Measurements from ENCODE around the gene DNAJA2. TPM values are rescaled to one million over a fixed set of nuclear protein-coding genes. Genes with fewer than 3 reads are reported as not detected.
"Not testable (repeated sequence)": the region's sequence is repeated elsewhere in the genome, so short reads cannot be mapped to it uniquely, and the experiment has no call there.

The DNAJA2 gene
- total and polyA plus RNA-seq, 8 donors = 13.0 to 26.6 (median 21.7) TPM

DNA sequence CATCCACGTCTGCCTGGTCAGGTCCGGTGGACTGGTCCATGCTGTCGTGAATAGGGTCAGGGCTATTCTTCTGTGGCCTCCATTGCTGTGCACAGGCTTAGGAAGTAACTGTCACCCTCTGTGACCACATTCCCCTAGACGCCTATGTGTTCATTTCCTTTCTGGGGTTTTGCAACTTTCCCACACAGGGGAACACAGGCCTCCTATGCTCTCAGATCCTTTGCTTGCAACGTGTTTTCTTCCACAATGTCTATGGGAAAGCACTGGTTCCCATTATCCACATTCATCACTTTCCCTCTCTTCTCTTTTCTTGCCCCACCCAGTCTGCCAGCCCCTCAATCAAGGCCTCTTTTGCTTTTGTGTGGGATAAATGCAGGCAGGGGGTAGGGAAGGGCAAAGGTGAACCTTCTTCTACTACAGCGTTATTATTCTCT, 43.2 kb upstream of the DNAJA2 start:
- Histone ChIP-seq H3K27me3 (no peaks in the 10 kb centered on the region), H3K4me1 (no peaks in the 10 kb centered on the region), H3K4me3 (no peak overlapping the region), H3K27ac (no peak overlapping the region), H3K9me3 (no peaks in the 10 kb centered on the region), H3K36me3 (no peaks in the 10 kb centered on the region)
- intact Hi-C loops (cut with DNase I) = no loop called here
- ATAC-seq (peak in 2 of 4 donors; percentile 42 to 63), FAIRE-seq (no peak), DNase-seq (no peak)
- WGBS, 2 donors = 64 to 69% methylated on average over 6 of the region's 6 CpGs
- no peak for TF ChIP-seq CTCF (IDR thresholded peaks at IDR 0.05)

GRCh38 chr16:47013910-47014309, 40.4 kb upstream of the DNAJA2 start:
- no peaks in the 10 kb centered on the region for H3K27me3 ChIP-seq
- intact Hi-C loops (cut with DNase I) = no loop called here
- no peaks in the 10 kb centered on the region for H3K36me3 ChIP-seq
- H3K9me3 ChIP-seq = no peaks in the 10 kb centered on the region
- no peak for FAIRE-seq
- H3K4me1 ChIP-seq = no peaks in the 10 kb centered on the region
- TF ChIP-seq CTCF (IDR thresholded peaks at IDR 0.05) = no peak
- no peak overlapping the region for H3K4me3 ChIP-seq
- DNase-seq = no peak
- 78 to 79% methylated on average over 25 of the region's 25 CpGs for WGBS, 2 donors
- H3K27ac ChIP-seq = no peak overlapping the region
- no peak for ATAC-seq

DNA sequence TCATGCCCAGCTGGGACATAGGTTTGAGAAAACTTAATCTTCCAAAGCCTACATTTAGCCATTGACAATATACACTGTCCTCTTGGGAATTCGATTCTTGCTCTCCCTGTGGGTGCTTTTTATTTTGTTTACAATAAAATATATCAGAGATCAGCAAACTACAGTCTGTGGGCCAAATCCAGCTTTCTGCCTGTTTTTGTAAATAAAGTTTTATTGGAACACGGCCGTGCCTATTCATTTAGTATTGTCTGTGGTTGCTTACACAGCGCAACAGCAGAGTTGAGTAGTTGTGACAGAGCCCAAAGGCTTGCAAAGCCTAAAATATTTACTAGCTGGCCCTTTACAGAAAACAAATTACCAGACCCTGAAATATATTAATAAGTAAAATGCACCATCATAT, 39.7 kb upstream of the DNAJA2 start:
- no peaks in the 10 kb centered on the region for H3K9me3 ChIP-seq
- no peak overlapping the region for H3K27ac ChIP-seq
- no peak for DNase-seq
- H3K36me3 ChIP-seq = no peaks in the 10 kb centered on the region
- no peaks in the 10 kb centered on the region for H3K4me1 ChIP-seq
- no peak overlapping the region for H3K4me3 ChIP-seq
- no peaks in the 10 kb centered on the region for H3K27me3 ChIP-seq
- no peak for TF ChIP-seq CTCF (IDR thresholded peaks at IDR 0.05)
- no peak for FAIRE-seq
- no peak for ATAC-seq
- 86 to 92% methylated on average over 4 of the region's 4 CpGs for WGBS, 2 donors
- intact Hi-C loops (cut with DNase I) = no loop called here

- H3K4me1 ChIP-seq; ATAC-seq; H3K27ac ChIP-seq; DNase-seq; H3K4me3 ChIP-seq; FAIRE-seq; H3K36me3 ChIP-seq; intact Hi-C loops (cut with DNase I); H3K27me3 ChIP-seq; H3K9me3 ChIP-seq: not testable (repeated sequence)
- 70 to 81% methylated on average over 2 of the region's 2 CpGs for WGBS, 2 donors
Observed at GRCh38 chr16:47010812-47011211, 37.3 kb upstream of the DNAJA2 start.

GRCh38 chr16:47008612-47009011, 35.1 kb upstream of the DNAJA2 start:
- FAIRE-seq (no peak), DNase-seq (no peak), ATAC-seq (no peak)
- Histone ChIP-seq H3K4me1 (no peaks in the 10 kb centered on the region), H3K9me3 (no peaks in the 10 kb centered on the region), H3K27me3 (no peaks in the 10 kb centered on the region), H3K4me3 (no peak overlapping the region), H3K27ac (no peak overlapping the region), H3K36me3 (no peaks in the 10 kb centered on the region)
- no peak for TF ChIP-seq CTCF (IDR thresholded peaks at IDR 0.05)
- intact Hi-C loops (cut with DNase I) = no loop called here
- 76 to 85% methylated on average over 2 of the region's 2 CpGs for WGBS, 2 donors

GRCh38 chr16:47008174-47008573, 34.7 kb upstream of the DNAJA2 start:
- intact Hi-C loops (cut with DNase I) = no loop called here
- no peak for FAIRE-seq

More at GRCh38 chr16:47008174-47008573, 34.7 kb upstream of the DNAJA2 start:
- DNase-seq (no peak), ATAC-seq (no peak)
- WGBS, 2 donors = 89 to 95% methylated on average over 4 of the region's 4 CpGs
- no peaks in the 10 kb centered on the region for H3K4me1 ChIP-seq
- no peak overlapping the region for H3K27ac ChIP-seq
- no peak overlapping the region for H3K4me3 ChIP-seq
- no peak for TF ChIP-seq CTCF (IDR thresholded peaks at IDR 0.05)
- H3K9me3 ChIP-seq = no peaks in the 10 kb centered on the region
- H3K36me3 ChIP-seq = no peaks in the 10 kb centered on the region
- H3K27me3 ChIP-seq = no peaks in the 10 kb centered on the region

Data from pancreas (tissue), 10 donors.